OCI-LY3 (cell line): Measurements from ENCODE around the gene TRMT13.

Experiments used
- CTCF ChIP-seq: fragments of 200-600, 300-600 bp; sonication (generic); IDR thresholded peaks from 2 replicates; pipeline ENCODE4 v1.5.1; 2014; ENCODE audit warnings: antibody characterized with exemption, low read length, low read depth
- EZH2phosphoT487 ChIP-seq: fragments of 200-600 bp; shearing (Covaris generic); IDR thresholded peaks from 2 replicates; pipeline ENCODE4 v1.6.1; 2018; ENCODE audit warnings: antibody characterized with exemption, mixed run types, low read depth

GRCh38 chr1:100168051-100168450 lies 35.1 kb downstream of the TRMT13 start:
- no peak for TF ChIP-seq CTCF
- no peak for TF ChIP-seq EZH2phosphoT487
